GM12873 (cell line): ENCODE results near the gene SEC14L3.
A peak's percentile ranks its signal among the peaks of the same experiment; 100 is the strongest.

ENCODE experiments used
- CTCF ChIP-seq: IDR thresholded peaks from 2 replicates; pipeline ENCODE4 v1.5.1; 2012; ENCODE audit warnings: low read depth, mild to moderate bottlenecking, moderate library complexity, low read length, control low read depth; ENCODE audit not compliant: insufficient read depth; ENCODE audit errors: missing control alignments

Gene SEC14L3

GRCh38 chr22:30425616-30426387 lies 46.0 kb downstream of the SEC14L3 start, which contains the start of gene MTFP1:
TSS of gene MTFP1 (plus strand) at chr22:30425768. CDS start at chr22:30425880, 112 bp downstream.
- TF ChIP-seq CTCF, result no peak

GRCh38 chr22:30425327-30425615 lies 46.5 kb downstream of the SEC14L3 start:
- no peak for TF ChIP-seq CTCF

GRCh38 chr22:30424534-30425326 lies 47.1 kb downstream of the SEC14L3 start:
- peak; percentile 38 for TF ChIP-seq CTCF

- no peak for TF ChIP-seq CTCF
These were observed 47.8 kb downstream of the SEC14L3 start for GRCh38 chr22:30423959-30424533.

GRCh38 chr22:30423301-30423958 lies 48.4 kb downstream of the SEC14L3 start:
- peak; percentile 15 for TF ChIP-seq CTCF

GRCh38 chr22:30422481-30423300 lies 49.1 kb downstream of the SEC14L3 start:
- TF ChIP-seq CTCF, result no peak
